OCI-LY1 (cell line): ENCODE measurements around the gene RIN3.
"Not testable (repeated sequence)": the region's sequence is repeated elsewhere in the genome, so short reads cannot be mapped to it uniquely, and the experiment has no call there.

Source experiments
- H2AFZ ChIP-seq: fragments of 200-600 bp; sonication (generic), shearing (Covaris generic); 2 replicates; pipeline ENCODE4 v1.6.0; 2014; ENCODE audit warnings: antibody characterized with exemption, mild to moderate bottlenecking, low read length
- H3F3A ChIP-seq: fragments of 200-600 bp; sonication (generic), shearing (Covaris generic); 2 replicates; pipeline ENCODE4 v1.6.0; 2014; ENCODE audit warnings: mild to moderate bottlenecking, antibody characterized with exemption, low read length, moderate library complexity; ENCODE audit not compliant: insufficient read depth
- H3K27ac ChIP-seq: fragments of 200-600 bp; sonication (generic); 2 replicates; pipeline ENCODE4 v1.5.1; 2014; ENCODE audit warnings: low read length, mixed run types, mild to moderate bottlenecking, low read depth; ENCODE audit not compliant: poor library complexity, severe bottlenecking
- H3K27me3 ChIP-seq: fragments of 200-600 bp; sonication (generic); 2 replicates; pipeline ENCODE4 v1.6.0; 2014; ENCODE audit warnings: antibody characterized with exemption, mild to moderate bottlenecking, low read length, moderate library complexity; ENCODE audit not compliant: insufficient read depth
- H3K36me3 ChIP-seq: fragments of 200-600 bp; sonication (generic); 2 replicates; pipeline ENCODE4 v1.6.1; 2014; ENCODE audit warnings: mild to moderate bottlenecking, antibody characterized with exemption, low read length, moderate library complexity, mixed read lengths; ENCODE audit not compliant: insufficient read depth
- H3K4me1 ChIP-seq: fragments of 200-600 bp; sonication (generic); 2 replicates; pipeline ENCODE4 v1.5.1; 2014; ENCODE audit warnings: mild to moderate bottlenecking, low read length, moderate library complexity; ENCODE audit not compliant: insufficient read depth, severe bottlenecking
- H3K4me2 ChIP-seq: fragments of 200-600 bp; sonication (generic), shearing (Covaris generic); 2 replicates; pipeline ENCODE4 v1.6.1; 2014; ENCODE audit warnings: low read length
- H3K4me3 ChIP-seq: fragments of 200-600 bp; sonication (generic); 2 replicates; pipeline ENCODE4 v1.5.1; 2014; ENCODE audit warnings: low read length, low read depth, mild to moderate bottlenecking, mixed read lengths; ENCODE audit not compliant: poor library complexity, severe bottlenecking
- H3K79me2 ChIP-seq: fragments of 200-600 bp; shearing (Covaris generic); 2 replicates; pipeline ENCODE4 v1.6.1; 2016; ENCODE audit warnings: mixed run types, low read length, mixed read lengths; ENCODE audit not compliant: insufficient read depth
- H3K9ac ChIP-seq: fragments of 200-600 bp; sonication (generic), shearing (Covaris generic); 2 replicates; pipeline ENCODE4 v1.6.1; 2014; ENCODE audit warnings: mild to moderate bottlenecking, low read length, mixed read lengths
- H3K9me2 ChIP-seq: fragments of 200-600 bp; sonication (generic), shearing (Covaris generic); 2 replicates; pipeline ENCODE4 v1.6.1; 2014; ENCODE audit warnings: low read depth, mild to moderate bottlenecking, low read length, mixed read lengths
- H3K9me3 ChIP-seq: fragments of 200-600 bp; shearing (Covaris generic); 2 replicates; pipeline ENCODE4 v1.6.1; 2014; ENCODE audit warnings: low read length, mixed read lengths
- H4K20me1 ChIP-seq: fragments of 200-600 bp; sonication (generic), shearing (Covaris generic); 2 replicates; pipeline ENCODE4 v1.6.0; 2016; ENCODE audit warnings: mild to moderate bottlenecking, low read length; ENCODE audit not compliant: insufficient read depth
- EZH2 ChIP-seq: fragments of 200-600 bp; sonication (generic), shearing (Covaris generic); IDR thresholded peaks from 2 replicates; pipeline ENCODE4 v1.8.0; 2017; ENCODE audit warnings: borderline replicate concordance, mixed run types, mild to moderate bottlenecking, antibody characterized with exemption, low read length, moderate library complexity, mixed read lengths
- TF ChIP-seq, protein P1 (sequence below): fragments of 200-600 bp; sonication (generic), shearing (Covaris generic); IDR thresholded peaks from 2 replicates; pipeline ENCODE4 v1.5.1; 2017; ENCODE audit warnings: mild to moderate bottlenecking, antibody characterized with exemption, low read length, moderate library complexity, mixed read lengths

The RIN3 gene

DNA sequence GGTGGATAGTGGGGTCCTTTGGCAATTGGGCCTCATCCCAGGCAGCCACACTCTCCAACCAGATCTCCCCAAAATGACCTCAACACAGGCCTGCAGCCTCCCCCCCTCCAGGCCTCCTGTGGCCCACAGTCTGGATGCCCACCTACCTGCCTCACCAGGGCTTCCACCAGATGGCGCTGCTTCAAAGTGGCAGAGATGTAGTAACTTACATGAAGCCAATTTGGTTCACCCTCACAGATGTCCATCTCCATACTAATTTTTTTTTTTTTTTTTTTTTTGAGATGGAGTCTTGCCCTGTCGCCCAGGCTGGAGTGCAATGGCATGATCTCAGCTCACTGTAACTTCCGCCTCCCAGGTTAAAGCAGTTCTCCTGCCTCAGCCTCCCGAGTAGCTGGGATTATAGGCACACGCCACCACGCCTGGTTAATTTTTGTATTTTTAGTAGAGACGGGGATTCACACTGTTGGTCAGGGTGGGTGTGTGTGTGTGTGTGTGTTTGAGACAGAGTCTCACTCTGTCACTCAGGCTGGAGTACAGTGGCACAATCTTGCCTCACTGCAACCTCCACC, 201.2 kb downstream of the RIN3 start:
- H3K79me2 ChIP-seq, H3K27me3 ChIP-seq, H3K9me3 ChIP-seq, H3K9me2 ChIP-seq, H3F3A ChIP-seq, H4K20me1 ChIP-seq, H2AFZ ChIP-seq, H3K27ac ChIP-seq, H3K4me1 ChIP-seq, H3K4me3 ChIP-seq, H3K4me2 ChIP-seq, H3K9ac ChIP-seq, H3K36me3 ChIP-seq: not testable (repeated sequence)
- TF ChIP-seq, protein P1, sequence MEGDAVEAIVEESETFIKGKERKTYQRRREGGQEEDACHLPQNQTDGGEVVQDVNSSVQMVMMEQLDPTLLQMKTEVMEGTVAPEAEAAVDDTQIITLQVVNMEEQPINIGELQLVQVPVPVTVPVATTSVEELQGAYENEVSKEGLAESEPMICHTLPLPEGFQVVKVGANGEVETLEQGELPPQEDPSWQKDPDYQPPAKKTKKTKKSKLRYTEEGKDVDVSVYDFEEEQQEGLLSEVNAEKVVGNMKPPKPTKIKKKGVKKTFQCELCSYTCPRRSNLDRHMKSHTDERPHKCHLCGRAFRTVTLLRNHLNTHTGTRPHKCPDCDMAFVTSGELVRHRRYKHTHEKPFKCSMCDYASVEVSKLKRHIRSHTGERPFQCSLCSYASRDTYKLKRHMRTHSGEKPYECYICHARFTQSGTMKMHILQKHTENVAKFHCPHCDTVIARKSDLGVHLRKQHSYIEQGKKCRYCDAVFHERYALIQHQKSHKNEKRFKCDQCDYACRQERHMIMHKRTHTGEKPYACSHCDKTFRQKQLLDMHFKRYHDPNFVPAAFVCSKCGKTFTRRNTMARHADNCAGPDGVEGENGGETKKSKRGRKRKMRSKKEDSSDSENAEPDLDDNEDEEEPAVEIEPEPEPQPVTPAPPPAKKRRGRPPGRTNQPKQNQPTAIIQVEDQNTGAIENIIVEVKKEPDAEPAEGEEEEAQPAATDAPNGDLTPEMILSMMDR, result peak; percentile 61

DNA sequence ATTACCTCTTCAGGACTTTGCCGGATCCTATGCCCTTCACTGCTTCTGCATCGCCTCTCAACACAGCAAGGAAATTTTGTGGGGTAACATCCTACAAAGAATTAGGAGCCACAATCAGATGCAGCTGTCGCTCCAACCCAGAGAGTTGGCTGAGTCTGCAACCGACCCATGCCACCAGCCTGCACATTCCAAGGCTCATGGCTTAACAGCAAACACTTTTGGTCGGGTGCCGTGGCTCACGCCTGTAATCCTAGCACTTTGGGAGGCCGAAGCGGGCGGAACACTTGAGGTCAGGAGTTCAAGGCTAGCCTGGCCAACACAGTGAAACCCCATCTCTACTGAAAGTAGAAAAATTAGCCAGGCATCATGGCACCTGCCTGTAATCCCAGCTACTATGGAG, 202.6 kb downstream of the RIN3 start:
- H3K4me2 ChIP-seq, result no peak overlapping the region
- H3K9me2 ChIP-seq, result no peaks in the 10 kb centered on the region
- H3K79me2 ChIP-seq, result no peaks in the 10 kb centered on the region
- no peak overlapping the region for H2AFZ ChIP-seq
- H3K27ac ChIP-seq, result no peak overlapping the region
- no peaks in the 10 kb centered on the region for H3K36me3 ChIP-seq
- H3K27me3 ChIP-seq, result no peaks in the 10 kb centered on the region
- H4K20me1 ChIP-seq, result no peaks in the 10 kb centered on the region
- H3K9ac ChIP-seq, result no peak overlapping the region
- H3K9me3 ChIP-seq, result no peaks in the 10 kb centered on the region
- H3K4me3 ChIP-seq, result no peak overlapping the region
- no peaks in the 10 kb centered on the region for H3K4me1 ChIP-seq
- TF ChIP-seq, protein P1, result no peak
- TF ChIP-seq EZH2, result no peak
- no peaks in the 10 kb centered on the region for H3F3A ChIP-seq

DNA sequence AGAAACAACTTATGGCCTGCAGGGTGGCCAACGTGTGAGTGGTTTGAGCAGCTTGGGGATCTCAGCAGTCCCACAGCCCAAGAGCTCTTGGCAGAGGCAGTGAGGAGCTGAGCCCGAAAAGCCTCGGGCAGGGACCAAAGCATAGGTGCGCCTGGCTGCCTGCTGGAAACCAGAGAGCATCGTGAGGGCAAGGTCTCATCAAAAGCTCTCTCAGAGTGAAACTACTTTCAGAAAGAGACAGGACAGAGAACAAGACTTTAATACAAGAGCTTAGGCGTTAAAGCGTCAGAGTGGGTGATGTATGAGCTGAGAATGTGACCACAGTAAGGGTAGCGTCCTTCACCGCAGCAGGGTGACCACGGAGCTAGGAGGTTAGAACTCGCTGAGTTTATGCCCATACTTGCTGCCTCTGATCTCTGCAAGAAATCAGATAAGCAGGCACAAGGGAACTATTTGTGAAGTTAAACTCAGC, 204.0 kb downstream of the RIN3 start:
- TF ChIP-seq, protein P1, result no peak
- TF ChIP-seq EZH2, result no peak
- H2AFZ ChIP-seq, result no peak overlapping the region

More for the DNA sequence above, 204.0 kb downstream of the RIN3 start:
- H3K4me1 ChIP-seq, result no peaks in the 10 kb centered on the region
- H3K4me2 ChIP-seq, result no peak overlapping the region
- H3K9ac ChIP-seq, result no peak overlapping the region
- no peaks in the 10 kb centered on the region for H3K36me3 ChIP-seq
- no peaks in the 10 kb centered on the region for H3K79me2 ChIP-seq
- H4K20me1 ChIP-seq, result no peaks in the 10 kb centered on the region
- H3K27ac ChIP-seq, result no peak overlapping the region
- H3F3A ChIP-seq, result no peaks in the 10 kb centered on the region
- H3K9me2 ChIP-seq, result no peaks in the 10 kb centered on the region
- no peak overlapping the region for H3K4me3 ChIP-seq
- no peaks in the 10 kb centered on the region for H3K27me3 ChIP-seq
- H3K9me3 ChIP-seq, result no peaks in the 10 kb centered on the region
